ENCODE measurements around the gene FYN.

DNA sequence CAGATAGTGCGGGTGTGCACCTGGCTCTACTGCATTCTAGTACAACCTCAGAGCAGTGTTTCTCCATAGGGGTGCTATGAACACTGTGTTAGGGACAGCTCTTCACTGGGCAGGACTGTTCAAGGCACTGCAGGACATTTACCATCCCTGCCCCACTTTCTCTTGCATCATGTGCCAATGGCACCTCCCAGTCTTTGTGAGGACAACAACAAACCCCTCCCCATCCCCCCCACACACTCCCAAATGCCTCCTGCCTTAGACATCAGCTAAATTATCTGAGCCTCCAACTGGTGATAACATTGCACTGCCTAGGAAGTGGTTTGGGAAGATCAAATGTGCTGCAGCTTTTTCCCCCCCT lies 98.9 kb downstream of the FYN start:
- TF ChIP-seq POLR2A (IDR thresholded peaks at IDR 0.05; ENCODE audit: low read depth, low read length) (no peak), TAF1 (IDR thresholded peaks at IDR 0.05; ENCODE audit: borderline replicate concordance, low read depth, low read length) (no peak)
